Activated CD8-positive, alpha-beta memory T cell treated with anti-CD3 and anti-CD28 coated beads, Interleukin-2, amount 50 U/mL, for 1 hour (primary cell): ENCODE results near the gene NTPCR.
"Not testable (repeated sequence)": the region's sequence is repeated elsewhere in the genome, so short reads cannot be mapped to it uniquely, and the experiment has no call there.

Source experiments
- DNase-seq: peaks from one replicate; pipeline ENCODE4 v3.0.0-alpha.2; 2020; ENCODE audit errors: extremely low read depth

NTPCR gene, protein sequence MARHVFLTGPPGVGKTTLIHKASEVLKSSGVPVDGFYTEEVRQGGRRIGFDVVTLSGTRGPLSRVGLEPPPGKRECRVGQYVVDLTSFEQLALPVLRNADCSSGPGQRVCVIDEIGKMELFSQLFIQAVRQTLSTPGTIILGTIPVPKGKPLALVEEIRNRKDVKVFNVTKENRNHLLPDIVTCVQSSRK

DNA sequence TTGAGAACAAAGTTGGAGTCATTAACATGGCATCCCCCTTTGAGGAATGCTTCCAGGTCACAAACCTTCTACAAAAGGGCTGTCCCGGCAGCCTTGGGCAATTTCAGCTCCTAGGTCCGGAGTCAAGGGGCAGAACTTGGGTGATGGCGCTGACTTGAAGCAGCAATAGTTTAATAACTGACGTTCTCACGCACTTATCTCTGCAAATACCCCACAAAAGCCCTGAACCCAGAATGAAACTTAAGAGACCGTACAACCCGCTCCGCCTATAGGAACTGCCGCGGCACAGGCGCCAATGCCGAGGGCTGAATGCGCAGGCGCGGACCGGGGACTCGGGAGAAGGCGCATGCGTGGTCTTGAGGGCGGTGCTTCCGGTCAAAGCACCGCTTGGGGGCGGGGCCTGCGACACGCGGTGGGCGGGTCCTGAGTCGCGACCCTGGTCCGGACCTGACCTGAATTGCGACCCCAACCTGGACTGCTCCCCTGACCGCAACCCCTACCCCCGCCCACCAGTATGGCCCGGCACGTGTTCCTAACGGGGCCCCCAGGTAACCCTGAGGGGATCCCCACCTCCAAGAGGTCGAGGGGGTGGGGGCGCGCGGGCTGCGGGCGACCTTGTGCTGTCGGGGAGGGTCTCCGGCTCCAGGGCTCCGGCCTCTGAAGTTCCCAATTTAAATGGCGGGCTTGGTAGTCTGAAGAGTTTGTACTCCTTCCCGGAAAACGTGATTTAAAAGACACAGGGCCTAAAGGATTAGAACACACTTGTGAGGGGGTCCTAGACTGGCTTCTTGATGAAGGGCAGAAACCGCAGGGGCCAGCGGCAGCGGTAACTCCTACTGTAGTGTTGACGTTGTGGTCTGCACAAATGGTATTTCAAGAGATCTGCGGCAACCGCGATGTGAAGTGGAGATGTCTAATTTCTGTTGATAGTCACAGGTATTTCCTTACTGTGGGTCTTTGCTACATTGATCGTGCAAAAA, at the start of gene NTPCR:
Gene NTPCR, plus strand, starts transcription at position 415 of the 980 bp plus-strand sequence. Its CDS starts 100 bp downstream, at position 515.
- DNase-seq: peak; percentile 86

DNA sequence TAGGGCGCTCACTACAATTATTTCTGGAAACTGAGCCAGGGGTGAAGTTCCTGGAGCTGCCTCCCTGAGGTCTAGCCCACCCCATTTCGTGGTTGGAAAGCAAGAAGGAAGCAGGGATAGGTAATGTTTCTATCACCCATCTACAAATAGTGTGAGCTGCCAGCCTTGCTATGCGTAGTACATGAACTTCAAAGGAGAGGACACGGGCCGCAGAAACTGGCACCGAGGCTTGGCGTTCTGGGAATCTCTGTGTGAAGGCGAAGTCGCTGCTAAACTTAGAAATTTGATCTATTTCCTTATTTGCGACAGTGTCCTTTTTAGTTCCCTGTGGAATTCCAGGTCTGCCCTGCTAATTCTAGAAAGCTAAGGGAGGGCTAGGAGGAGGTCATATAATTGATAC, 49.6 kb upstream of the NTPCR start:
- DNase-seq: no peak

DNA sequence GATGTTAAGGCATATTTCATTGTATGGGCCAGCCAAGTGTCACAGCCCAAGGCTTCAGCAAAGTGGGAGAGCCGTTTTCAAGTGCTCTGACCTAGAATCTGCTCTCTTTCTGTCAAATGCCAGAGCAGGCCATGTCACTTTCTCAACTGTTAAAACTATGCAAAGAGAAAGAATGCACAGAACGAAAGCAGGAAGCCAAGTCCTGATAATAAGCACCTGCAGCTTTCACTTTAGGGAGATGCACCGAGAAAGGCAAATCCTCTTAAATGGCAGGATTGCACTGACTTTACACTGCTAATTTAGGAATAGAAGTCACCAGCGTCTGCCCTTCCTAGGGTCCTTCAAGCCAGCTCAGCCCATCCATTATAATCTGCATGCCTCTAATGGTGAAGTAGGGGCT, 49.2 kb upstream of the NTPCR start:
- DNase-seq: no peak

DNA sequence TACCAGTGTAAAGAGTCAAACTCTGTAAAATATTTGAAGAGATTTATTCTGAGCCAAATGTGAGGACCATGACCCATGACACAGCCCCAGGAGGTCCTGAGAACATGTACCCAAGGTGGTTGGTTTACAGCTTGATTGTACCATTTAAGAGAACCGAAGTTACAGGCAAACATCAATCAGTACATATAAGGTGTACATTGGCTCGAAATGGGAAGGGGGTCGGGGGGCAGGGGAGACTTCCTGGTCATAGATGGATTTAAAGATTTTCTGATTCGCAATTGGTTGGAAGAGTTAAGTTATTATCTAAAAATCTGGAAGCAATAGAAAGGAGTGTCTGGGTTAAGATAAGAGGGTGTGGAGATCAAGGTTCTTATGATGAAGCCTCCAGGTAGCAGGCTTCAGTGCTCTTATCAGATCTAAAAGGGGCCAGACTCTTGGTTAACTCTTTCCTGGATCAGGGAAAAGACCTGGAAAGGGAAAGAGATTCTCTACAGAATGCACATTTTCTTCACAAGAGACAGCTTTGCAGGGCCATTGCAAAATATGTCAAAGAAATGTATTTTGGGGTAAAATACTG, 47.5 kb upstream of the NTPCR start:
- no peak for DNase-seq

DNA sequence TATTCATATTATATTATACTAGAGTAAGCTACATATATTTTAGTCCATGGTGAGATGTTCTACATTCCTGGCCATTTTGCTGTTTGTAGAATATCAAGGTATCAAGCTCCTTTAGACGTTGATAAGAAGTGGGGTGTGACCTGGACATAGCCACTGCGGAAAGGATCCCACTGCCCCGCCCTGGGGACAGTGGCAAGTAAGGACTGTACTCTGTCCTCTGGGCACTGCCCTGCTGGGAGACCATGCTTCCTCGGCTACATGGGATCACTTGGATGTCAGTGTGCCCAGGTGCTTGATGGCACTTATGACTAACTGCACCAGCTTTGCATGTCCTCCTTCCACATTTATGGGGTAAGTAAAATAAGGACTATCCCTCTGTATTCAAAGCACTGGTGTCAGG, 46.3 kb upstream of the NTPCR start:
- DNase-seq: no peak

DNA sequence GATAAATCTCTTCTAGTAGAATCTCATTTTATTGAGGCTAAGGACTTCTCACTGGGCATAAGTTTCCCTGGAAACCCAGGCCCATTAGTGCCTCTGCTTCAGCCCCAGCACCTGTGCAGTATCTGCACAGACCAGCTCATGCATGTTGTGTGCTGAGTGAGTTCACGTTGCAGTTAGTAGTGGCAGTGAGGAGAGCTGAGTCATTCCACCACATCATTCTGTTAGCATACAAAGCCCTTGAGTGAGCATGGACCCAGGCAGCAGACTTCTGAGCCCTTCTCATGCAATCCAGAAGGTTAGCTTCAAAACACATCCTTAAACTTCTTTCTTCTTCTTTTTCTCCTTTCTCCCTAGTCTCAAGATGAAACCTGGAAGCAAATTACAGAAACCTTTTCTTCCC, 45.8 kb upstream of the NTPCR start:
- no peak for DNase-seq

DNA sequence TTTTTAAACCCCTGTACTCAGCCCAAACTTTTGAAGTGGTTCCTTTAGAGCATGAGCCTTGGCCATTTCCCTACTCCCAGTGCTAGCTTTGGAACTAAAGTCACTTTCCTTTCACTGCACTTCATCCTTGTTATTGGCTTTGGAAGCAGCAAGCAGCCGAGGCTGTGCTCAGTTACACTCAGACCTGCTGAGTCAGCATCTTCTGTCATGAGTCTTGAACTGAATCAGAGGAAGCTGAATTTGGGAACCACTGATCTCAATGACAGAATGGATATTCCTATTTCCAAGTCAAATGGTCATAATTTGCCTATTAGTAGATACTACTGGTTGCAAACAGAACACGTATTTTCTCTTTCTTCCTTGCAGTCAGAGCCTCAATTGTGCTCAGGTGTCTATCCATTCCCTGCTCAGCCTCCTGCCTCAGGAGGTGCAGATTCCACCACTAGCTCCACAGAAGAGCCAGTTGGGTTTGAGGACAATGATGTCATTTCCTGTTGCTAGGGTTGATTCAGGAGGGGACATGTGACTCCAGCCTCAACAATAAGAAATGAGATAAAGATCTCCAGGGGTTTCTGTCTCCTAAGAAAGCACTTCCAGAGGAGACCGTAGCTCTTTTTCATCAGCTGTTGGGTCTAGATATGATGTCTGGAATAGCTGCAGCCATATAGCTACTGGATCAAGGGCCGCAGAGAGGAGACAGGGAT, 44.9 kb upstream of the NTPCR start:
- DNase-seq: no peak

DNA sequence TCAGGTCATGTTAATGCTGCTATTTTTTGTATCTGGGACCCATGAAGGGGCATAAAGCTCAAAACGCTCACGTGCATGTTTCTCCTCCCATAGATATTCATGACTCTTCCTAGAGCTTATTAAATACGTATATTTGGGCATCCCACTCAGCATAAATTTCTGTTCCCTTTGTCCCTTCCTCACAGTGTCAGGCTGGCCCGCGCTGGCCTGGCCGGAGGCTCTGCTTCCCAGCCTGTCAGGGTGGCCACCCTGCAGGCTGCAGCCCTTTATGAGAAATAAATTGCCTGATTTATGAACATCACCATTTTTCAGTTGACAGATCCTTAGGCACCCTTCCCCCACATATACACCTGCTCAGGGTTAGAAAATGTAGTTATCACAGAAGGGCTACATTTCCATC, 44.0 kb upstream of the NTPCR start:
- DNase-seq: no peak

DNA sequence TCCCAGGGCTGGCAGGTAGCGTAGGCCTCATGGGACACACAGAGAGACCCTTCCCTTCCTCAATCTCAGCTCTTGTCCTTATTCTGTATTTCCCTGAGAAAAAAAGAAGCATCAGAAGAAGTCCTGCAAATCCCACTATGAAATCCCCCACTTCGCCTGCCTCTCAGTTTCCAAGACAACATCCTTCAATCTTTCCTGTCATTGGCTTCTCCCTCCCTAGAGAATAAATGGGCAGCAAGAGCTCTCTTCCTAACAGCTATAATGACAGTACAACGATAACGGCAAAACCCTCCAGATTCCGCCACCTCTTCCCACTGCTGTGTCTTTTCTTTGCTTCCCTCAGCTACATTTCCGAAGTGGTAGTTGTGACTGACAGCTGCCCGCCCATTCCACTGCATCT, 41.6 kb upstream of the NTPCR start:
- DNase-seq: no peak

DNA sequence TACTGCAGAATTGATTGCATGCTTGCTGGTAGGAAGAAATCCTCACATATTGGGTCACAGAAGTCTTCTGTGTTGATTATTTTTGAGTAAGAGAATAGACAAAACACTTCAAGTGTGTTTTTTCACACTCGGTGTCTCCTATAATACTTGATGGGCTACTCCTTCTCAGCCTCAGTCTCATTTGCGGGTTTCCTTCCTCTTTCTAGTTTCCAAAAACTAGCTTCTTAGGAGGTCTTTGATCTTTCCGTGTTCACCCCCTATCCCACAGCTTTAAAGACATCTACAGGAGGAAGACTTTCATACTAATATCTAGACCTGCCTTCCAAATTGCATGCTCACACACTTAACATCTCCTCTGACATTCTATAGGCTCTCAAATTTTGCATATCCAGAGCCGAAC, 40.7 kb upstream of the NTPCR start:
- no peak for DNase-seq

DNA sequence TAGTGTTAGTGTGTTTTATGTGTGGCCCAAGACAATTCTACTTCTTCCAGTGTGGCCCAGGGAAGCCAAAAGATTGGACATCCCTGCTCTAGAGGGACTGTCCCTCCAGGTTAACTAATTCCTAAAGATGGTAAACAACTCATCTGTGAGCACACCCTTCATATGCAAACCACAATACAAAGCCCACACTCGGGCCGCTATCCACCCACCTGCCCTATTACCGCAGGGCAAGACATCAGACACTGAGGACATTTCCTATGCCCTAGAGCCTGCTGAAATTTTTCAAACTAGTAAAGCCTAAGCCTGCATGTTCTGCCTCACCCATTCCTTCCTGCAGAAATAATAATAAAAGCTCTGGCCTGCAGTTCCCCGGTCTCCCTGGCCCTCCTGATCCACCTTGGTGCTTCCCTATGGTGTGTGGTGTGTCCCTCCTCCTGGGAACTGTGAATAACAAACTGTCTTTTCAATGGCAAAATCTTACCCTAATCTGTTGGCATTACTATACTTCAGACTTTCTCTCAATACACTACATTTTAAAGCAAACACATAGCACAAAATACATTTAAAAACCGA, 39.3 kb upstream of the NTPCR start:
- DNase-seq: no peak

DNA sequence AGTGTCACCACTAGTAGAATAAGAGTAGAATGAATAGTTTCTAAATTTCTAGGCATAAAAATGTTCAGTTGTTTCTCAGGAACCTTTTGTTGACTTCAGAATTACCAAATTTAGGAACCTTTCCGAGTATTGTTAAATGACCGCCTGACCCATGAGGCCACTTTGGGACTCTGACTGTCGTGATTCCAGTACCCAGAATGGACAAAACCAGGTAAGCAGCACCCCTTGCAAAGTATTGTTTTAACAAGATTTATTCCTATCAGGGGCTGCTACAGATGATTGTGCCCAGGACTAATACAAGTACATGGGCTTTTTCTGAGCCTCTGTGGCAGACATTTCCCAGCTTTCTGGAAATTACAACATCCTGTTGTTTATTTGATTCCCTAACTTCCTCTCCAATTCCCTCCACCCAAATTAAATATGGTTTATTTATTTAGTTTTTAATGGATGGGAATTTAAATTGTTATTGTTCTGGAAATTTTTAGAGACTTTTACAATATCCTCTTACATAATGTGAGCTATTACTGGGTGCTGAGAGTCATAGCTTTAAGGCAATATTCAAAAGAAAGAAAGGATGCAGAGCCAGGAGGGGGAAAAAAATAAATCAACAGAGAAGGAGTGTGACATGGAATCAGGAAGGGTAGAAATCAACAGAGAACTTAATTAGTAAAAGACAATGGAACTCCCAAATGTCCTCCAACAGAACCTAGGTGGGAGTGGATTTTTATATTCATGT, 37.4 kb upstream of the NTPCR start:
- no peak for DNase-seq

DNA sequence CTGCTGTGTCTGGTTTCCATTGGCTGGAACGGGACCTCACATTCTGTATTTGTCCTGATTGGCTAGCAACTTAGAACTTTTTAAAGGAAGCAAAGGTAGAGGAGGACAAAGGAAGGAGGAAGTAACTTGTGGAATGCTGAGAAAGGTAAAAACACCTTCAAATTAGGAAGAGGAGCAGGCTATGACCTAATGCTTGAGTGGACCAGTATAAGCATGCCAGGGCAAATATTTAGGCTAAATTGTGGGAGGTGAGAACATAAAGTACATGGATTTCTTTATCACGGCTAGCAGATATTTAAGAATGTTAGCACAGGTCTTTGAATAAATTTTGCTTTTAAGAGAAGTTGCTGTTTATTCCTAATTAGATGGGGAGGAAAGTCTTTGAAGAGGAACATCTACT, 36.1 kb upstream of the NTPCR start:
- DNase-seq: not testable (repeated sequence)

DNA sequence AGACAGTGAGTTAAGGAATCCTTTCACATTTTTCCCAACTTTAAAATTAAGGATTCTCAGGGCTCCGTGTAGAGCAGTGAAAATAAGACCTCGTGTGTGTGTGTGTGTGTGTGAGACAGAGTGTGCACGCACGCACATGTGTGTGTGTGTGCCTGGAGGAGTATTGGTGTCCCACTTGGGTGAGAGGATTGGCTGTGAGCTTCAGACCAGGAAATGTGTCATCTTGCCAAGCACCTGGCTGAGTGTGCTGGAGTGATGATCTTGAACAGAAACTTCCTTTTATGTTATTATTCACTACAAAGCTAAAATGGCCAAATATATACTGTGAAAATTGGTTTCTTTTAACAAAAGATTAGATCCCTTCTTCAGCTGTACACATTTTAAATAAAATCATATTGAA, 35.2 kb upstream of the NTPCR start:
- no peak for DNase-seq

DNA sequence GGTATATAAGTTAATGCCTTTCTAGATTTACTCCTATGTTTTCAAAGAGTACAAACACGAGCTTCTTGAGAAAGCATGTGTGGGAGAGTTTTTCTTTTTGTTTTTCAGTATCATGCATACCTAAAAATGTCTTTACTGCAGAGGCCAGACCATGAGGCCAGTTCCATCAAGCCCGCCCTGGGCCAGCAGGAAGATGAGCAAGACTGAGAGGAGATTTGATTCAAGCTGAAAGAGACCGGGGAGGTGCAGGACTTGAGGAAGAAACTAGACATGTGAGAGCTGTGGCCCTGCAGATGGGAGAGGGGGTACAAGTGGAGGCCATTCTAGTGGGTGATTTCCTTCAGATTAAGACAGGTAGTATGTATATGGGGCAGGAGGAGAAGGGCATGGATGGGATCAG, 33.4 kb upstream of the NTPCR start:
- DNase-seq: no peak

DNA sequence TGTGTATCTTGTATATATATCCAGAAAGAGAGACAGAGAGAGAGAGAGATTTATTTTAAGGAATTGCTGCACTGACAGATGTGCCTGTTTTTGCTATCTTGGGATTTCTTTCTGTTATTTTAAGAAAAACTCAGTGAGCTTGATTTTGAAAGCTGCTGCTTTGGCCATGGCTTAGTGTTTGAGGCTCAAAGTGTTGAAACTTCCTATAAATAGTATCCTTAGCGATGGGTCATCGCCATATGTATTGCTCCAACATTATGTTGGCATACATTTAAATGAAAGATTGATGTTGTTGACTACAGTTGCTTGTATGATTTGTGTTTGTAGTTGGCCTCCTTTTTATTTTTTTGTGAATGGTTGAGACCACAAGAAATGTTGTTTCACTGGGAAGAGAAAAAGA, 29.0 kb upstream of the NTPCR start:
- no peak for DNase-seq

DNA sequence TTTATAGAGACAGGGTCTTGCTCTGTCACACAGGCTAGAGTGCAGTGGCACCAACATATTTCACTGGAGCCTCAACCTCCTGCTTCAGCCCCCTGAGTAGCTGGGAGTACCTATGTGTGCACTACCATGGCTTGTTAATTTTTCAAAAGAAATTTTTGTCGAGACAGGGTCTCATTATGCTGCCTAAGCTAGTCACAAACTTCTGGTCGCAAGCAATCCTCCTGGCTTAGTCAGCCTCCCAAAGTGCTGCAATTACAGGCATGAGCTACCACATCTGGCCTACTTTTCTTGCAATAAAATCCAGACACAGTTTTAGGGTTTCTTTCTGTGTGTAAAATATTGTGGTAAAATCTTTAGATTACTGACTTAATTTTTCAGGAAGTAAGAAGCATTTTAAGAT, 27.9 kb upstream of the NTPCR start:
- no peak for DNase-seq

DNA sequence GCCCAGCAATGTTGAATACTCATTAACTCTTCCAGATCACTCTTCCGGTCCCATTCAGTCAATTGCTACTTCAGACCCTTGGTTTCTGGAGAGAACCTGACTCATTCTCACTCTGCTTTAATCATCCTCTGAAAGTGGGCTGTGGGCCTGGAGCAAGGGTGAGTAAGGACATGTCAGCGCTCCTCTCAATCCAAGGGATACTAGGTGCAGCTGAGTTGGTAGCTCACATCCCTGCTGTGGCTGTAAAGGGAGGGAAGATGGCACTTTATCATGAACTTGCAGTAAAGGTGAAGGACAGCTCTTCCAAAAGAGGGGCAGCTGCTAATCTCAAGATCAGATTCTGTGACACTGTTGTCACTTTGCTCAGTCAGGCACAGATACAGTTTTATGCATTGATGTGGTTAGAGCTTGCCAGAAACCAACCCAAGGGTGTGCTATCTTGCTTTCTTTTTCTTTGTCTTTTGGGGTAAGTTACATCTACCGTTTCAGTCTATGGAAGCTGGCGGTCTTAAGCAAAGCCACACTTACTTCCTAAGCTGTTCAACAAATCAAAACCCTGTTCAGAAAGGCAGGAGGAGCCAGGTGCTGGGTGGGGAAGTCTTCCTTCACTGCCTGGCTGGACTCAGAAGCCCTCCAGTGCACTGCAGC, 26.5 kb upstream of the NTPCR start:
- peak; percentile 3 for DNase-seq

DNA sequence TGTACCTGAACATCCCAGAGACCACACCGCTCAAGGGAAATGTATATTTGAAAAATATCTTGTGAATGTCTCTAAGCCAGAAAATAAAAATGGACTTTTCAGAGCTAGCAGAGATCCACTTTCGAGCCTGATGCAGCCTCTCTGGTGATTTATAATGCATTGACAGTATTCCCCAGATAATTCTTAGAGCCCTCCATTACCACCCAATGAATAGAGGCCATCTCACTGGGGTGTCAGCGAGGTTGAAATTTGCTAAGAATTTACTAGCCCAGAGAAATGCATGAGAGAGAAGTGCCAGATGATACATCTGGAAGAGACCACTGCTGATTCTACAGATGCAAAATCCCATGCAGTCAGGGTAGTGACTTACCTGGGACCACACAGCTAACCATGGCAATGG, 25.5 kb upstream of the NTPCR start:
- DNase-seq: no peak

DNA sequence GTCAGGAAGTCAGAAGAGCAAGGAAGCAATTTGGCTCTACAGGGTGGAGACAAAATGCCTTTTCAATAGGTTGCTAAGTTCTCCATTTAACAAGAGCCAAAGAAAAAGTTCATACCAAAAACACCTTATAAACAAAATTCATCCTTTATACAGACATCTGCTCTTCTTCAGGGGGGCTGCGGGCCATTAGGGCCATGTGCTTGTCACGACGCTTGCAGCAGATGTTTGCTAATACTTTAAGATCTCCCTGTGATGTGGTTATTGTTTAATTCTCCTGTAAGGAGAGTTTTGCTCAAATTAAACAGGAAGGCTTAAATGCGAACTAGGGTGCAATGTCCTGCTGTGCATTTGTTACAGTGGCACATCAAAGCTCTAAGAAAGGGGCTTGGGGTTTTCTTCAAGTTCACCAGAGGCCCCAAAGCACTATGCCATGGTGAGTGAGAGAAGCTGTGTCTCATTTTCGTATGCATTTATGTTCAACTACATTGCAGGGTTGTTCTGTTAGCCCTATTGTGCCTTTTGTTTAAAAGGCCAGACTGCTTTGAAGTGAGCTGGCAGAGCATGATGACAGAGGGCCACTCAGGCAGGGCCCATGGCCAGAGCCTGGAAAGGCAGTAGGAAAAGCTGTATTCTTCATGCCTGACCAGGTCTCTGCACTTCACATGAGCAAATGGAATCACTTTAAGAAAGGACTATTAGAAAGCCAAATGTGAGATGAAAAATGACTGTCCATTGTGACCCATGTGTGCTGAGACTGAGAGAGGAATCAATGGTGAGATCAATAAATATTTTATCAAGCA, 24.8 kb upstream of the NTPCR start:
- DNase-seq: no peak
